ENCODE measurements around the gene ROR1.

ROR1 gene

DNA sequence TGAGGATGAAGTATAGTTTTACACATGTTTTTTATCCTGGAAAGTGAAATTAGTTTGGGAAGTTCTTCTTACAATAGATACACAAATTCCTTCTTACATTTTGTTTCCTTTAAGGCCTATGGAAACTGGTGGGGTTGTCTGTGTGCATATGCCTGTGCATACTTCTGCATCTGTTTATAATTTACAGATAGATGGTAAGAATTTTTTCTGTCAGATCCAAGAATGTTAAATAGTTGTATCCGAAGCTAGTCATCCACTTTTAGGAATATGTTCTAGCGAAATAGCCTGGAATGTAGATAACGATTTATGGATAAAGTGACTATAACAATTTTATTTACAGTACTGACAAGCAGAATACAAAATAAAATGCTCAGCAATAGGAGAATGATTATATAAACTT is 194.1 kb downstream of the ROR1 start:
- Histone ChIP-seq H3K4me1 (ENCODE audit: control insufficient read depth, insufficient read depth, low read length) (no peaks in the 10 kb centered on the region), H3K9me3 (ENCODE audit: control insufficient read depth, insufficient read depth, low read depth, low read length) (no peaks in the 10 kb centered on the region), H3K4me3 (ENCODE audit: low read depth, low read length) (no peak overlapping the region), H3K27ac (ENCODE audit: extremely low read depth, low read depth, low read length) (no peak overlapping the region), H3K36me3 (ENCODE audit: control insufficient read depth in 2 of 2, insufficient read depth in 1 of 2, low read length in 2 of 2) (no peaks in the 10 kb centered on the region)
- ChIA-PET POLR2A (no interaction called here), CTCF (interaction anchor here (0.7 kb wide), 1 partner anchor 152 kb away, joined by 3 read pairs; no protein-coding TSS in a partner anchor)
- TF ChIP-seq ZNF174 (tag by site-specific recombination; IDR thresholded peaks at IDR 0.05) (no peak), ZNF670 (tag by site-specific recombination; IDR thresholded peaks at IDR 0.05; ENCODE audit: low read depth) (no peak), ZNF302 (tag by site-specific recombination; IDR thresholded peaks at IDR 0.05; ENCODE audit: low read depth) (no peak), ZNF830 (tag by site-specific recombination; IDR thresholded peaks at IDR 0.05; ENCODE audit: low read depth) (no peak), KLF8 (tag by site-specific recombination; IDR thresholded peaks at IDR 0.05) (no peak), ZNF514 (tag by site-specific recombination; IDR thresholded peaks at IDR 0.05) (no peak), ZNF138 (tag by site-specific recombination; IDR thresholded peaks at IDR 0.05; ENCODE audit: borderline replicate concordance) (no peak)
- TF ChIP-seq, protein P1, sequence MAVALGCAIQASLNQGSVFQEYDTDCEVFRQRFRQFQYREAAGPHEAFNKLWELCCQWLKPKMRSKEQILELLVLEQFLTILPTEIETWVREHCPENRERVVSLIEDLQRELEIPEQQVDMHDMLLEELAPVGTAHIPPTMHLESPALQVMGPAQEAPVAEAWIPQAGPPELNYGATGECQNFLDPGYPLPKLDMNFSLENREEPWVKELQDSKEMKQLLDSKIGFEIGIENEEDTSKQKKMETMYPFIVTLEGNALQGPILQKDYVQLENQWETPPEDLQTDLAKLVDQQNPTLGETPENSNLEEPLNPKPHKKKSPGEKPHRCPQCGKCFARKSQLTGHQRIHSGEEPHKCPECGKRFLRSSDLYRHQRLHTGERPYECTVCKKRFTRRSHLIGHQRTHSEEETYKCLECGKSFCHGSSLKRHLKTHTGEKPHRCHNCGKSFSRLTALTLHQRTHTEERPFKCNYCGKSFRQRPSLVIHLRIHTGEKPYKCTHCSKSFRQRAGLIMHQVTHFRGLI (tag by site-specific recombination; IDR thresholded peaks at IDR 0.05), result no peak
- TF ChIP-seq, protein P2, sequence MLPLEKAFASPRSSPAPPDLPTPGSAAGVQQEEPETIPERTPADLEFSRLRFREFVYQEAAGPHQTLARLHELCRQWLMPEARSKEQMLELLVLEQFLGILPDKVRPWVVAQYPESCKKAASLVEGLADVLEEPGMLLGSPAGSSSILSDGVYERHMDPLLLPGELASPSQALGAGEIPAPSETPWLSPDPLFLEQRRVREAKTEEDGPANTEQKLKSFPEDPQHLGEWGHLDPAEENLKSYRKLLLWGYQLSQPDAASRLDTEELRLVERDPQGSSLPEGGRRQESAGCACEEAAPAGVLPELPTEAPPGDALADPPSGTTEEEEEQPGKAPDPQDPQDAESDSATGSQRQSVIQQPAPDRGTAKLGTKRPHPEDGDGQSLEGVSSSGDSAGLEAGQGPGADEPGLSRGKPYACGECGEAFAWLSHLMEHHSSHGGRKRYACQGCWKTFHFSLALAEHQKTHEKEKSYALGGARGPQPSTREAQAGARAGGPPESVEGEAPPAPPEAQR (tag by site-specific recombination; IDR thresholded peaks at IDR 0.05), result no peak
- TF ChIP-seq, protein P3, sequence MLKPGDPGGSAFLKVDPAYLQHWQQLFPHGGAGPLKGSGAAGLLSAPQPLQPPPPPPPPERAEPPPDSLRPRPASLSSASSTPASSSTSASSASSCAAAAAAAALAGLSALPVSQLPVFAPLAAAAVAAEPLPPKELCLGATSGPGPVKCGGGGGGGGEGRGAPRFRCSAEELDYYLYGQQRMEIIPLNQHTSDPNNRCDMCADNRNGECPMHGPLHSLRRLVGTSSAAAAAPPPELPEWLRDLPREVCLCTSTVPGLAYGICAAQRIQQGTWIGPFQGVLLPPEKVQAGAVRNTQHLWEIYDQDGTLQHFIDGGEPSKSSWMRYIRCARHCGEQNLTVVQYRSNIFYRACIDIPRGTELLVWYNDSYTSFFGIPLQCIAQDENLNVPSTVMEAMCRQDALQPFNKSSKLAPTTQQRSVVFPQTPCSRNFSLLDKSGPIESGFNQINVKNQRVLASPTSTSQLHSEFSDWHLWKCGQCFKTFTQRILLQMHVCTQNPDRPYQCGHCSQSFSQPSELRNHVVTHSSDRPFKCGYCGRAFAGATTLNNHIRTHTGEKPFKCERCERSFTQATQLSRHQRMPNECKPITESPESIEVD (tag by site-specific recombination; IDR thresholded peaks at IDR 0.05), result no peak

DNA sequence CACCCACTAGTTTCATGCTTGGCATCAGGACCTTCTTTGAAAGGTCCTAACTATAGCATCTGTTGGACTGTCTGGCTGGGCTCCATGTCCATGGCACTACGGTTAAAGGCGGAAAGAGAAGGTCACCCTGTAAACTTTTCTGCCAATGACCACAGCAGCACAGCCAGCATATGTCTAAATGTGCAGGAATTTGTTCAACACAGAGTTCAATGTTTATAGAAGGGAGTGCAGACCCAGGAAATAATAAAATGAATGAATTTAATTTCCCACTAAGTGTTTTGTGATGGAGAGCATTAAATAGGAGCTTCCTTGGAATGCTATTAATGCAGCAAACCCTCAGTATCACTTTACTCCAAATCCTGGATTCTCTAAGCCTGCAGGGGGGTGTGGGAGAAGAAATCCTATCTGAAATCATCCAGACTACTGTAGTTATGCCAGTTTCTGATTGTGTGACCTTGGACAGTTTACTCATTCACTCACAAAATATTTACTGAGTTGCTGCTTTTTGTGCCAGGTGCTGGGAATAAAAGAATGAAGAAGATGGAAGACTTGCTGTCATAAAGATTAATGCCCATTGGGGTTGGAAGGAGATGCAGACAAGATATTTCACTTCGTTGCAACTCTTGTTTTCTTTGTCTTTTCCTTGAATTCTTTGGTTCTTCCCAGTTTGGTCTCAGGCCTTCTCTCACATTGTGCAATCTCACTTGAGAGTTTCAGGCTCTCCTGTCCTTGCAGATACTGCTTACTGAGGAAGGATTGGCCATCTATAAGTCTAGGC is 195.0 kb downstream of the ROR1 start:
- H3K27ac ChIP-seq (ENCODE audit: extremely low read depth, low read depth, low read length), result no peak overlapping the region
- H3K36me3 ChIP-seq (ENCODE audit: control insufficient read depth in 2 of 2, insufficient read depth in 1 of 2, low read length in 2 of 2), result no peaks in the 10 kb centered on the region
- ChIA-PET POLR2A (no interaction called here), CTCF (no interaction called here)
- H3K4me3 ChIP-seq (ENCODE audit: low read depth, low read length), result no peak overlapping the region
- no peak for TF ChIP-seq ZNF610 (tag by site-specific recombination; IDR thresholded peaks at IDR 0.05; ENCODE audit: borderline replicate concordance)
- no peaks in the 10 kb centered on the region for H3K9me3 ChIP-seq (ENCODE audit: control insufficient read depth, insufficient read depth, low read depth, low read length)
- no peaks in the 10 kb centered on the region for H3K4me1 ChIP-seq (ENCODE audit: control insufficient read depth, insufficient read depth, low read length)

DNA sequence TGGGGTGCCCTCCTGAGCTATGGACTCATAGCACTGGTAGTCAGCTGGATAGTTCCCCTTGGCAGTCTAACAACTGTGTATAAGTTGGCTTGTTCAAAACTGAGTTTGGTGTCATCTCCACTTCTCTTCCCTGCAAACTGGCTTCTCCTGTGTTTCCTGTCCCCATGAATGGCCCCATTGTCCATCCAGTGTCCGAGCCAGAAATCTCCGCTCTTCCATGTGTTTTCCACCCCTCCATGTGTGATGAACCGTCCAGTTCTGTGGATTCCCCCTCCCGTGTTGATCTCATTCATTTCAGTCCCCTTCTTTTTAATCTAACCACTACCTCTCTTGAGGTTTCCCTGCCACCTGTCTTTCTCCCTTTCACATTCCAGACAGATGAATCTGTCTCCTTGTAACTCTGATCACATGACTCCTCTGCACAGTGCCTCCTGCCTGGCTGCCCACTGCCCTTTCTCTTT is 195.7 kb downstream of the ROR1 start:
- H3K4me1 ChIP-seq (ENCODE audit: control insufficient read depth, insufficient read depth, low read length), result no peaks in the 10 kb centered on the region
- no peaks in the 10 kb centered on the region for H3K9me3 ChIP-seq (ENCODE audit: control insufficient read depth, insufficient read depth, low read depth, low read length)
- POLR2A ChIA-PET, result no interaction called here
- CTCF ChIA-PET, result no interaction called here
- H3K36me3 ChIP-seq (ENCODE audit: control insufficient read depth in 2 of 2, insufficient read depth in 1 of 2, low read length in 2 of 2), result no peaks in the 10 kb centered on the region
- TF ChIP-seq, protein P4, sequence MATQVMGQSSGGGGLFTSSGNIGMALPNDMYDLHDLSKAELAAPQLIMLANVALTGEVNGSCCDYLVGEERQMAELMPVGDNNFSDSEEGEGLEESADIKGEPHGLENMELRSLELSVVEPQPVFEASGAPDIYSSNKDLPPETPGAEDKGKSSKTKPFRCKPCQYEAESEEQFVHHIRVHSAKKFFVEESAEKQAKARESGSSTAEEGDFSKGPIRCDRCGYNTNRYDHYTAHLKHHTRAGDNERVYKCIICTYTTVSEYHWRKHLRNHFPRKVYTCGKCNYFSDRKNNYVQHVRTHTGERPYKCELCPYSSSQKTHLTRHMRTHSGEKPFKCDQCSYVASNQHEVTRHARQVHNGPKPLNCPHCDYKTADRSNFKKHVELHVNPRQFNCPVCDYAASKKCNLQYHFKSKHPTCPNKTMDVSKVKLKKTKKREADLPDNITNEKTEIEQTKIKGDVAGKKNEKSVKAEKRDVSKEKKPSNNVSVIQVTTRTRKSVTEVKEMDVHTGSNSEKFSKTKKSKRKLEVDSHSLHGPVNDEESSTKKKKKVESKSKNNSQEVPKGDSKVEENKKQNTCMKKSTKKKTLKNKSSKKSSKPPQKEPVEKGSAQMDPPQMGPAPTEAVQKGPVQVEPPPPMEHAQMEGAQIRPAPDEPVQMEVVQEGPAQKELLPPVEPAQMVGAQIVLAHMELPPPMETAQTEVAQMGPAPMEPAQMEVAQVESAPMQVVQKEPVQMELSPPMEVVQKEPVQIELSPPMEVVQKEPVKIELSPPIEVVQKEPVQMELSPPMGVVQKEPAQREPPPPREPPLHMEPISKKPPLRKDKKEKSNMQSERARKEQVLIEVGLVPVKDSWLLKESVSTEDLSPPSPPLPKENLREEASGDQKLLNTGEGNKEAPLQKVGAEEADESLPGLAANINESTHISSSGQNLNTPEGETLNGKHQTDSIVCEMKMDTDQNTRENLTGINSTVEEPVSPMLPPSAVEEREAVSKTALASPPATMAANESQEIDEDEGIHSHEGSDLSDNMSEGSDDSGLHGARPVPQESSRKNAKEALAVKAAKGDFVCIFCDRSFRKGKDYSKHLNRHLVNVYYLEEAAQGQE (tag by site-specific recombination; IDR thresholded peaks at IDR 0.05), result 0 out of 2 replicates have a peak, but pooled peaks have one; percentile 13
- TF ChIP-seq SCRT2 (tag by site-specific recombination; IDR thresholded peaks at IDR 0.05), result peak; percentile 25; the same call in 1 of the 2 replicates
- TF ChIP-seq ZFP69B (tag by site-specific recombination; IDR thresholded peaks at IDR 0.05), result no peak
- H3K4me3 ChIP-seq (ENCODE audit: low read depth, low read length), result no peak overlapping the region
- H3K27ac ChIP-seq (ENCODE audit: extremely low read depth, low read depth, low read length), result no peak overlapping the region

Data from HEK293 (cell line).